ENCODE results near the gene ALDOB.

Gene ALDOB

GRCh38 chr9:101381833-101382342 lies 53.7 kb downstream of the ALDOB start:
- no peak for DNase-seq

GRCh38 chr9:101381118-101381517 lies 54.5 kb downstream of the ALDOB start:
- no peak for DNase-seq

- no peak for DNase-seq
Measured at GRCh38 chr9:101380295-101380694, 55.3 kb downstream of the ALDOB start.

GRCh38 chr9:101376111-101376848 lies 59.3 kb downstream of the ALDOB start:
- no peak for DNase-seq

GRCh38 chr9:101375546-101375945 lies 60.0 kb downstream of the ALDOB start:
- DNase-seq = no peak

GRCh38 chr9:101372327-101373118 lies 63.1 kb downstream of the ALDOB start:
- DNase-seq = no peak

GRCh38 chr9:101371813-101372212 lies 63.8 kb downstream of the ALDOB start:
- no peak for DNase-seq
